Measurements from ENCODE around the gene CHKB.

The CHKB gene

DNA sequence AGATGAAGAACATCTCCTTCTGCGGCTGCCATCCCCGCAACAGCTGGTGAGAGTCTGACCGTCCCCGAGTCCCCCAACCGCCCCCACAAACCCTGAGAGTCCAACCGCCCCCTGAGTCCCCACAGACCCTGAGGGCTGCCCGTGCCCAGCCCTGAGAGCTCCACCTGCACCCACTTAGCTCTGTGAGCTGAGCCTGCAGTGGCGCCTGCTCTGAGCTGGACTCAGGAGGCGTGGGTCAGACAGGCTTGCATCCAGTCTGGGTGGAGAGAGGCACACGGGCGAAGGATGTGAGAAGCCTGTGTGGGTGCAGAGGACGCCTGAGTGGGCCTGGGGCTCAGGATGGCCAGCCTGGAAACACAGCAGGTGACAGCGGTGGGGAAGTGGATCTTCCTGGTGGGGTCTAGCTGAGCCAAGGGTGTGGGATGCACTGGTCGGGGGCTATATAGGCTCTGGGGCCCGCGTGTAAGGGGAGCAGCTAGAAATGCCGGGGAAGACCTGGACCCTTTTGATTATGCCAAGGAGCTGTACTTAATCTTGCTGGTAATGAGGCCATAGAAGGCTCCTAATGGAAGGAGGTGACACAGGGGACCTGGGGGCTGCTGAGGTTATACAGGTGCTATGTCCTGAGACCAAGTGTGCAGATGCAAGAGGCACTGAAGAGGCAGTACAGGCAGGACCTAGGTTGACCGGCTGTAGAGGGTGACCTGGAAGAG, 24.5 kb upstream of the CHKB start:
- TF ChIP-seq FOXP2 (optimal IDR thresholded peaks at IDR 0.05; ENCODE audit: borderline replicate concordance, extremely low read depth, extremely low read length, insufficient read depth) (no peak), TAF1 (IDR thresholded peaks at IDR 0.05; ENCODE audit: borderline replicate concordance, insufficient read depth, low read length) (no peak), POLR2AphosphoS5 (IDR thresholded peaks at IDR 0.05; ENCODE audit: low read depth, low read length) (no peak), SIN3A (IDR thresholded peaks at IDR 0.05; ENCODE audit: borderline replicate concordance, insufficient read depth, low read length) (no peak)
- TF ChIP-seq, protein P1, sequence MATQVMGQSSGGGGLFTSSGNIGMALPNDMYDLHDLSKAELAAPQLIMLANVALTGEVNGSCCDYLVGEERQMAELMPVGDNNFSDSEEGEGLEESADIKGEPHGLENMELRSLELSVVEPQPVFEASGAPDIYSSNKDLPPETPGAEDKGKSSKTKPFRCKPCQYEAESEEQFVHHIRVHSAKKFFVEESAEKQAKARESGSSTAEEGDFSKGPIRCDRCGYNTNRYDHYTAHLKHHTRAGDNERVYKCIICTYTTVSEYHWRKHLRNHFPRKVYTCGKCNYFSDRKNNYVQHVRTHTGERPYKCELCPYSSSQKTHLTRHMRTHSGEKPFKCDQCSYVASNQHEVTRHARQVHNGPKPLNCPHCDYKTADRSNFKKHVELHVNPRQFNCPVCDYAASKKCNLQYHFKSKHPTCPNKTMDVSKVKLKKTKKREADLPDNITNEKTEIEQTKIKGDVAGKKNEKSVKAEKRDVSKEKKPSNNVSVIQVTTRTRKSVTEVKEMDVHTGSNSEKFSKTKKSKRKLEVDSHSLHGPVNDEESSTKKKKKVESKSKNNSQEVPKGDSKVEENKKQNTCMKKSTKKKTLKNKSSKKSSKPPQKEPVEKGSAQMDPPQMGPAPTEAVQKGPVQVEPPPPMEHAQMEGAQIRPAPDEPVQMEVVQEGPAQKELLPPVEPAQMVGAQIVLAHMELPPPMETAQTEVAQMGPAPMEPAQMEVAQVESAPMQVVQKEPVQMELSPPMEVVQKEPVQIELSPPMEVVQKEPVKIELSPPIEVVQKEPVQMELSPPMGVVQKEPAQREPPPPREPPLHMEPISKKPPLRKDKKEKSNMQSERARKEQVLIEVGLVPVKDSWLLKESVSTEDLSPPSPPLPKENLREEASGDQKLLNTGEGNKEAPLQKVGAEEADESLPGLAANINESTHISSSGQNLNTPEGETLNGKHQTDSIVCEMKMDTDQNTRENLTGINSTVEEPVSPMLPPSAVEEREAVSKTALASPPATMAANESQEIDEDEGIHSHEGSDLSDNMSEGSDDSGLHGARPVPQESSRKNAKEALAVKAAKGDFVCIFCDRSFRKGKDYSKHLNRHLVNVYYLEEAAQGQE (IDR thresholded peaks at IDR 0.05; ENCODE audit: insufficient read depth in 1 of 2, low read depth in 2 of 2, low read length in 2 of 2), result no peak

DNA sequence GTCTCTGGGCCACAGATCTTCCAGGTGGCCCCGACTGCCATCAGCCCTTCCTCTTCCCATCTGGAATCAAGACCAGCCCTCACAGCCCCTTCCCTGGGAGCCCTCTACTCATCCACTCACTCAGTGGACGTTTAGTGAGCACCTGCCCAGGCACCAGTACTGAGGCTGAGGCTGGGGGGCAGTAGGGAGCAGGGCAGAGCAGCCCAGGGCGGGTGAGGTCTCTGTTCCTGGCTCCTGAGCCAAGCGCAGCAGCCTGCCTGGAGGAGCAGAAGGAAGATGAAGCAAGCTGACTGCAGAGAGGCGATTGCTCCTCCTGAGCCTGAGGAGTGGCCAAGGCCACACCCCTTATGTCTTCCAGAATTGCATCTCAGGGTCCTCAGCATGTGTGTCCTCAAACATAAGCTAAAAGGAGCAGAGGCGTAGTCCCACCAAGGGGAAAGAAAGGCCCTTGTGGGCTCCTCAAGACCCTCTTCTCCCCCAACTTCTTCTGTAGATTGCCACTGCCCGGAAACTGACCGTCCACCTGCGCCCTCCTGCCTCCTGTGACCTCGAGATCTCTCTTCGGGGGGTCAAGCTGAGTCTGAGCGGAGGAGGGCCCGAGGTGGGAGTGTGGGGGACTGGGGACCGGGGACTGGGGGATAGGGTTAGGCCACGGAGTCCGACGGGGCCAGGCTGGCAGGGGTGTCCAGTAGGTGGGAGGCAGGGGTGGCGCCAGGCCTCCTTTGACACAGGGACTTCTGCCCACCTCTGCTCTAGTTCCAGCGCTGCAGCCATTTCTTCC, 23.7 kb upstream of the CHKB start:
- no peak for TF ChIP-seq SIN3A (IDR thresholded peaks at IDR 0.05; ENCODE audit: borderline replicate concordance, insufficient read depth, low read length)
- no peak for TF ChIP-seq POLR2AphosphoS5 (IDR thresholded peaks at IDR 0.05; ENCODE audit: low read depth, low read length)
- no peak for TF ChIP-seq FOXP2 (optimal IDR thresholded peaks at IDR 0.05; ENCODE audit: borderline replicate concordance, extremely low read depth, extremely low read length, insufficient read depth)
- TF ChIP-seq TAF1 (IDR thresholded peaks at IDR 0.05; ENCODE audit: borderline replicate concordance, insufficient read depth, low read length), result no peak
- TF ChIP-seq, protein P1 (IDR thresholded peaks at IDR 0.05; ENCODE audit: insufficient read depth in 1 of 2, low read depth in 2 of 2, low read length in 2 of 2), result no peak

DNA sequence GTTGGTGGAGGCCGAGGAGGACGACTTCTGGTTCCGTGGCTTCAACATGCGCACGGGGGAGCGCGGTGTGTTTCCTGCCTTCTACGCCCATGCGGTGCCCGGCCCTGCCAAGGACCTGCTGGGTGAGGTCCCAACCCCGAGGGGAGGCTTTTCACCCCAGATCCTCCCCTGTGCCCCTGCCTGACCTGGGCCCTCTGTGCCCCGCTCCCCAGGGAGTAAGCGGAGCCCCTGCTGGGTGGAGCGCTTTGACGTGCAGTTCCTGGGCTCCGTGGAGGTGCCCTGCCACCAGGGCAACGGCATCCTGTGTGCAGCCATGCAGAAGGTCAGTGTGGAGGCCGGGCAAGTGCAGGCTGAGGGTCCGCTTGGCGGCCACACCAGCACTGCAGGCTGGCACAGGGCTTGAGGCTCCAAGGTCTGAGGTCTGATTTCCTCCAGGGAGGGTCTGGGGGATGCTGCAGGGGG, 23.0 kb upstream of the CHKB start:
- TF ChIP-seq POLR2AphosphoS5 (IDR thresholded peaks at IDR 0.05; ENCODE audit: low read depth, low read length), result no peak
- no peak for TF ChIP-seq FOXP2 (optimal IDR thresholded peaks at IDR 0.05; ENCODE audit: borderline replicate concordance, extremely low read depth, extremely low read length, insufficient read depth)
- TF ChIP-seq SIN3A (IDR thresholded peaks at IDR 0.05; ENCODE audit: borderline replicate concordance, insufficient read depth, low read length), result no peak
- TF ChIP-seq, protein P1 (IDR thresholded peaks at IDR 0.05; ENCODE audit: insufficient read depth in 1 of 2, low read depth in 2 of 2, low read length in 2 of 2), result no peak
- no peak for TF ChIP-seq TAF1 (IDR thresholded peaks at IDR 0.05; ENCODE audit: borderline replicate concordance, insufficient read depth, low read length)

DNA sequence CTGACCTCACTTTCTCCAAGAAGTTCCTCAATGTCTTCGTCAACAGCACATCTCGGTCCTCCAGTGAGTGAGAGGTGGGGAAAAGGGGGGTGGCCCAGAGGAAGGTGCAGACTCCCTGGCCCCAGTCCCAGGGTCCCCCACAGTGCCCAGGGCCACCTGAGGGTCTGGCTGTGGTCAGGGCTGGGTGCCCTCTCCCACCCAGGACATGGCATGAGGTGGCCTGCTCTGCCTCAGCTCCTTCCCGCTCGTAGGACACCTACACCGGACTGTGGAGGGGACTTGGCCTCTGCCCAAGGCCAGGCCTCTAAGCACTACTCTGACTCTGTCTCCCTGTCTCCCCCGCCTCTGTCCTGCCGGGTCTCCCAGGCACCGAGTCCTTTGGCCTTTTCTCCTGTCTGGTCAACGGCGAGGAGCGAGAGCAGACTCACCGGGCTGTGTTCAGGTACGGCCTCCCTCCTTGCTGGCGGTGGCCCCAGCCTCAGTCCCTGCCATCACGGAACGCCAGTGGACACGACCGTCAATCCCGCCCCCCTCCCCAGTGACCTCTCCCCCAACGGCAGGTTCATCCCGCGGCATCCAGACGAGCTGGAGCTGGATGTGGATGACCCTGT, 22.5 kb upstream of the CHKB start:
- TF ChIP-seq, protein P1 (IDR thresholded peaks at IDR 0.05; ENCODE audit: insufficient read depth in 1 of 2, low read depth in 2 of 2, low read length in 2 of 2), result no peak
- TF ChIP-seq FOXP2 (optimal IDR thresholded peaks at IDR 0.05; ENCODE audit: borderline replicate concordance, extremely low read depth, extremely low read length, insufficient read depth) (no peak), POLR2AphosphoS5 (IDR thresholded peaks at IDR 0.05; ENCODE audit: low read depth, low read length) (no peak), TAF1 (IDR thresholded peaks at IDR 0.05; ENCODE audit: borderline replicate concordance, insufficient read depth, low read length) (no peak), SIN3A (IDR thresholded peaks at IDR 0.05; ENCODE audit: borderline replicate concordance, insufficient read depth, low read length) (no peak)
